ENCODE measurements around the gene ZNF780A.

Gene ZNF780A

DNA sequence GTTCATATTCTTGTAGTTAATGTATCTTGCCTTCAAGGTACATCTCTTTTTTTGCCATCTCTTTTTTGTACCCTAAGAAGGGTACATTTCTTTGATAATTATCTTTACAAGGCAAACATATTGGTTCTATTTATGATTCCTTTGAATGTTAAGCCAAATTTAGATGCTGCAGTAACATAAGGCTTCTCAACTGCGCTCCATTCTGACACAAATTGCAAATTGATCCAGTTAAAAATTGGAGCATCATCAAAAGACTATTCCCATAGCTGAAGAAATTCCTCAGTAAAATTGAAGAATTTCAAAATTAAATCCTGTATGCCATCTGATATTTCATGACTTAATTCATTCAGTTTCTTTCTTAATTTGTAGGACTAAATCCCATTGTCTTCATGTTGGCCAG lies 2.7 kb upstream of the ZNF780A start:
- H3K9me2 ChIP-seq (replicated peaks; ENCODE audit: low read depth, low read length), result no peaks in the 10 kb centered on the region
- H3K4me3 ChIP-seq (ENCODE audit: low read length, poor library complexity, severe bottlenecking), result no peak overlapping the region
- no peaks in the 10 kb centered on the region for H3K36me3 ChIP-seq (ENCODE audit: insufficient read depth, low read length)
- no peak overlapping the region for H2AFZ ChIP-seq (ENCODE audit: low read length)
- TF ChIP-seq, protein P1, sequence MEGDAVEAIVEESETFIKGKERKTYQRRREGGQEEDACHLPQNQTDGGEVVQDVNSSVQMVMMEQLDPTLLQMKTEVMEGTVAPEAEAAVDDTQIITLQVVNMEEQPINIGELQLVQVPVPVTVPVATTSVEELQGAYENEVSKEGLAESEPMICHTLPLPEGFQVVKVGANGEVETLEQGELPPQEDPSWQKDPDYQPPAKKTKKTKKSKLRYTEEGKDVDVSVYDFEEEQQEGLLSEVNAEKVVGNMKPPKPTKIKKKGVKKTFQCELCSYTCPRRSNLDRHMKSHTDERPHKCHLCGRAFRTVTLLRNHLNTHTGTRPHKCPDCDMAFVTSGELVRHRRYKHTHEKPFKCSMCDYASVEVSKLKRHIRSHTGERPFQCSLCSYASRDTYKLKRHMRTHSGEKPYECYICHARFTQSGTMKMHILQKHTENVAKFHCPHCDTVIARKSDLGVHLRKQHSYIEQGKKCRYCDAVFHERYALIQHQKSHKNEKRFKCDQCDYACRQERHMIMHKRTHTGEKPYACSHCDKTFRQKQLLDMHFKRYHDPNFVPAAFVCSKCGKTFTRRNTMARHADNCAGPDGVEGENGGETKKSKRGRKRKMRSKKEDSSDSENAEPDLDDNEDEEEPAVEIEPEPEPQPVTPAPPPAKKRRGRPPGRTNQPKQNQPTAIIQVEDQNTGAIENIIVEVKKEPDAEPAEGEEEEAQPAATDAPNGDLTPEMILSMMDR (conservative IDR thresholded peaks at IDR 0.05; ENCODE audit: low read length), result no peak
- no peak for TF ChIP-seq EZH2phosphoT487 (IDR thresholded peaks at IDR 0.05; ENCODE audit: borderline replicate concordance)
- no peaks in the 10 kb centered on the region for H3K9me3 ChIP-seq (ENCODE audit: insufficient read depth, low read depth, low read length)
- H4K20me1 ChIP-seq (ENCODE audit: insufficient read depth, low read length, poor library complexity, severe bottlenecking), result no peaks in the 10 kb centered on the region
- H3F3A ChIP-seq (ENCODE audit: low read depth), result no peaks in the 10 kb centered on the region
- peaks cover 23% of the 10 kb centered on the region for H3K79me2 ChIP-seq (ENCODE audit: insufficient read depth, low read length)
- no peaks in the 10 kb centered on the region for H3K27me3 ChIP-seq (ENCODE audit: insufficient read depth, low read length, poor library complexity, severe bottlenecking)
- peaks cover 23% of the 10 kb centered on the region for H3K4me1 ChIP-seq (ENCODE audit: insufficient read depth, low read length, poor library complexity, severe bottlenecking)
- H3K9ac ChIP-seq (ENCODE audit: low read depth, low read length, poor library complexity, severe bottlenecking), result no peak overlapping the region
- H3K4me2 ChIP-seq (ENCODE audit: low read depth, low read length, poor library complexity, severe bottlenecking), result no peak overlapping the region

DNA sequence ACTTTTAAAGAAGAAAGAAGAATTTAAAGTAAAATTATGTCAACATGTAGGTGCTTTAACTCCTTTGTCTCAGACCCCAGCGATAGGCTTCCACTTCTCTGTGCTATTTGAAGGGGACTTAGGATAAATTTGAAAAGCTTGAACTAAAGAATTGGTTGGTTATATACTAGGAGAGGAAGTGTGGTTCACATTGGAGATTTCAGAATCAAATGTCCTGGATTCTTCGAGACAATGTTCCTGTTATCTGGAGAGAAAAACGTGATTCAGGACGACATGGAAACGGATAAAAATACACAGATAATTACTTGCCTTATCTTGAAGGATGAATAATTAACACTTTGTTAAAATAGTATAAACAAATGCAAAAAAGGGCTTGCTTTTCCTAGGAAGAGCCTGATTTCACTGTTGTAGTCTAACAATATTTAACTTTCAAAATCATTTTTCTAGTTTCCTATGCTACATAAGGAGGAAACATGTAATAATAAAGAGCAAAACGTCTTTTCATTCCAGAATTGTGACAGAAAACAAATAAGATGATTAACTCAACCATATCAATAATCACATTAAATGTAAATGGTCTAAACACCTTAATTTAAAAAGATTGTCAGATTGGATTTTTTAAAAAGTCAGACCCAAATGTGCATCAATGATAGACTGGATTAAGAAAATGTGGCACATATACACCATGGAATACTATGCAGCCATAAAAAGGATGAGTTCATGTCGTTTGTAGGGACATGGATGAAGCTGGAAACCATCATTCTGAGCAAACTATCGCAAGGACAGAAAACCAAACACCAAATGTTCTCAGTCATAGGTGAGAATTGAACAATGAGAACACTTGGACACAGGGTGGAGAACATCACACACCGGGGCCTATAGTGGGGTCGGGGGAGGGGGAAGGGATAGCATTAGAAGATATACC lies 724 bp upstream of the ZNF780A start:
- Histone ChIP-seq H4K20me1 (ENCODE audit: insufficient read depth, low read length, poor library complexity, severe bottlenecking) (peaks cover 2% of the 10 kb centered on the region), H3K27me3 (ENCODE audit: insufficient read depth, low read length, poor library complexity, severe bottlenecking) (no peaks in the 10 kb centered on the region), H3K9me3 (ENCODE audit: insufficient read depth, low read depth, low read length) (no peaks in the 10 kb centered on the region), H3K9ac (ENCODE audit: low read depth, low read length, poor library complexity, severe bottlenecking) (peak overlapping the region; percentile 82), H3F3A (ENCODE audit: low read depth) (no peaks in the 10 kb centered on the region), H3K4me1 (ENCODE audit: insufficient read depth, low read length, poor library complexity, severe bottlenecking) (peaks cover 23% of the 10 kb centered on the region), H3K9me2 (replicated peaks; ENCODE audit: low read depth, low read length) (no peaks in the 10 kb centered on the region), H2AFZ (ENCODE audit: low read length) (peak overlapping the region; percentile 100), H3K79me2 (ENCODE audit: insufficient read depth, low read length) (peaks cover 35% of the 10 kb centered on the region), H3K36me3 (ENCODE audit: insufficient read depth, low read length) (no peaks in the 10 kb centered on the region), H3K4me3 (ENCODE audit: low read length, poor library complexity, severe bottlenecking) (peak overlapping the region; percentile 89), H3K4me2 (ENCODE audit: low read depth, low read length, poor library complexity, severe bottlenecking) (peak overlapping the region; percentile 85)
- TF ChIP-seq EZH2phosphoT487 (IDR thresholded peaks at IDR 0.05; ENCODE audit: borderline replicate concordance), result no peak
- TF ChIP-seq, protein P1 (conservative IDR thresholded peaks at IDR 0.05; ENCODE audit: low read length), result no peak

DNA sequence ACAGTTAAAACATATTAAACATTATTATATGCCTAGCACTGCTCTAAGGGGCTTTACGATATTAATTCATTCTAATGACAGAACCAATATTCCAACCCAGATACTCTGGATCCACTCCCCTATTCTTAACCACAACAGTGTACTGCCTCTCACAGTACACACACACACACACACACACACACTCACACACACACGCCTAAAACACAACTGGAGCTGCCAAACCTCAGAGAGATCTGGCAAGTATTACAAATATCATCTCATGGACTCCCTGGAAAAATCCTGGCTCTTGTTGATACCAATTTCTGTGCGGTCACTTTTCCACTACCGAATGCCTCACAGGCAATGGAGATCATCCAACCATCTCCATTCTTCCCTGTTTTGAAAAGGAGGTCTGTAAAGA lies 1.3 kb downstream of the ZNF780A start:
- Histone ChIP-seq H3K9me3 (ENCODE audit: insufficient read depth, low read depth, low read length) (no peaks in the 10 kb centered on the region), H3K9me2 (replicated peaks; ENCODE audit: low read depth, low read length) (no peaks in the 10 kb centered on the region), H3F3A (ENCODE audit: low read depth) (no peaks in the 10 kb centered on the region), H3K36me3 (ENCODE audit: insufficient read depth, low read length) (peaks cover 1% of the 10 kb centered on the region; the same call in 1 of the 2 replicates), H3K79me2 (ENCODE audit: insufficient read depth, low read length) (peaks cover 35% of the 10 kb centered on the region), H3K4me1 (ENCODE audit: insufficient read depth, low read length, poor library complexity, severe bottlenecking) (peaks cover 23% of the 10 kb centered on the region), H2AFZ (ENCODE audit: low read length) (no peak overlapping the region), H4K20me1 (ENCODE audit: insufficient read depth, low read length, poor library complexity, severe bottlenecking) (peaks cover 2% of the 10 kb centered on the region), H3K9ac (ENCODE audit: low read depth, low read length, poor library complexity, severe bottlenecking) (peak overlapping the region; percentile 82), H3K27me3 (ENCODE audit: insufficient read depth, low read length, poor library complexity, severe bottlenecking) (no peaks in the 10 kb centered on the region), H3K4me2 (ENCODE audit: low read depth, low read length, poor library complexity, severe bottlenecking) (peak overlapping the region; percentile 85), H3K4me3 (ENCODE audit: low read length, poor library complexity, severe bottlenecking) (peak overlapping the region; percentile 89)
- TF ChIP-seq EZH2phosphoT487 (IDR thresholded peaks at IDR 0.05; ENCODE audit: borderline replicate concordance), result no peak
- TF ChIP-seq, protein P1 (conservative IDR thresholded peaks at IDR 0.05; ENCODE audit: low read length), result no peak

Measured in Loucy (cell line).